Measurements from ENCODE around the gene TACR1.

The TACR1 gene

GRCh38 chr2:75142081-75142480, 57.2 kb downstream of the TACR1 start:
- H3K27ac ChIP-seq (ENCODE audit: poor library complexity, severe bottlenecking) = no peak overlapping the region
- H3K27me3 ChIP-seq (ENCODE audit: insufficient read depth, poor library complexity, severe bottlenecking) = no peaks in the 10 kb centered on the region
- H3K4me3 ChIP-seq (ENCODE audit: severe bottlenecking) = no peak overlapping the region
- ATAC-seq (ENCODE audit: low read depth) (no peak), DNase-seq (ENCODE audit: low spot score) (no peak)
- no peak for TF ChIP-seq CTCF (IDR thresholded peaks at IDR 0.05; ENCODE audit: poor library complexity, severe bottlenecking)
- no peaks in the 10 kb centered on the region for H3K4me1 ChIP-seq (ENCODE audit: insufficient read depth, poor library complexity, severe bottlenecking)
- no peaks in the 10 kb centered on the region for H3K36me3 ChIP-seq (ENCODE audit: low read depth)
- no peaks in the 10 kb centered on the region for H3K9me3 ChIP-seq (ENCODE audit: severe bottlenecking)

- no peak overlapping the region for H3K27ac ChIP-seq (ENCODE audit: poor library complexity, severe bottlenecking)
- no peak for ATAC-seq (ENCODE audit: low read depth)
- no peaks in the 10 kb centered on the region for H3K9me3 ChIP-seq (ENCODE audit: severe bottlenecking)
- no peak overlapping the region for H3K4me3 ChIP-seq (ENCODE audit: severe bottlenecking)
- no peak for TF ChIP-seq CTCF (IDR thresholded peaks at IDR 0.05; ENCODE audit: poor library complexity, severe bottlenecking)
- H3K36me3 ChIP-seq (ENCODE audit: low read depth) = no peaks in the 10 kb centered on the region
- H3K4me1 ChIP-seq (ENCODE audit: insufficient read depth, poor library complexity, severe bottlenecking) = no peaks in the 10 kb centered on the region
- DNase-seq (ENCODE audit: low spot score) = no peak
- no peaks in the 10 kb centered on the region for H3K27me3 ChIP-seq (ENCODE audit: insufficient read depth, poor library complexity, severe bottlenecking)
Observed at GRCh38 chr2:75140288-75140687, 59.0 kb downstream of the TACR1 start.

- no peaks in the 10 kb centered on the region for H3K9me3 ChIP-seq (ENCODE audit: severe bottlenecking)
- no peak for TF ChIP-seq CTCF (IDR thresholded peaks at IDR 0.05; ENCODE audit: poor library complexity, severe bottlenecking)
Observed at GRCh38 chr2:75139171-75139570, 60.1 kb downstream of the TACR1 start.

GRCh38 chr2:75138528-75138927, 60.8 kb downstream of the TACR1 start:
- no peak for ATAC-seq (ENCODE audit: low read depth)

More at GRCh38 chr2:75139171-75139570, 60.1 kb downstream of the TACR1 start:
- H3K4me3 ChIP-seq (ENCODE audit: severe bottlenecking) = no peak overlapping the region
- no peak overlapping the region for H3K27ac ChIP-seq (ENCODE audit: poor library complexity, severe bottlenecking)
- ATAC-seq (ENCODE audit: low read depth) (no peak), DNase-seq (ENCODE audit: low spot score) (no peak)
- H3K27me3 ChIP-seq (ENCODE audit: insufficient read depth, poor library complexity, severe bottlenecking) = no peaks in the 10 kb centered on the region
- H3K36me3 ChIP-seq (ENCODE audit: low read depth) = no peaks in the 10 kb centered on the region
- H3K4me1 ChIP-seq (ENCODE audit: insufficient read depth, poor library complexity, severe bottlenecking) = no peaks in the 10 kb centered on the region

More at GRCh38 chr2:75138528-75138927, 60.8 kb downstream of the TACR1 start:
- TF ChIP-seq CTCF (IDR thresholded peaks at IDR 0.05; ENCODE audit: poor library complexity, severe bottlenecking) = no peak
- Histone ChIP-seq H3K4me1 (ENCODE audit: insufficient read depth, poor library complexity, severe bottlenecking) (no peaks in the 10 kb centered on the region), H3K36me3 (ENCODE audit: low read depth) (no peaks in the 10 kb centered on the region), H3K27ac (ENCODE audit: poor library complexity, severe bottlenecking) (no peak overlapping the region), H3K27me3 (ENCODE audit: insufficient read depth, poor library complexity, severe bottlenecking) (no peaks in the 10 kb centered on the region), H3K4me3 (ENCODE audit: severe bottlenecking) (no peak overlapping the region), H3K9me3 (ENCODE audit: severe bottlenecking) (no peaks in the 10 kb centered on the region)
- no peak for DNase-seq (ENCODE audit: low spot score)
